GM10266 (cell line): ENCODE measurements around the gene SERPINA9.
"Not testable (repeated sequence)": the region's sequence is repeated elsewhere in the genome, so short reads cannot be mapped to it uniquely, and the experiment has no call there.

Source experiments
- DNase-seq: peaks from one replicate; pipeline ENCODE4 v3.0.0; 2012; ENCODE audit errors: extremely low spot score
- TF ChIP-seq, protein P1 (sequence below): IDR thresholded peaks from 2 replicates; pipeline ENCODE4 v1.5.1; 2012; ENCODE audit warnings: mild to moderate bottlenecking, low read depth; ENCODE audit not compliant: control insufficient read depth, insufficient read depth; ENCODE audit errors: missing control alignments

The SERPINA9 gene

DNA sequence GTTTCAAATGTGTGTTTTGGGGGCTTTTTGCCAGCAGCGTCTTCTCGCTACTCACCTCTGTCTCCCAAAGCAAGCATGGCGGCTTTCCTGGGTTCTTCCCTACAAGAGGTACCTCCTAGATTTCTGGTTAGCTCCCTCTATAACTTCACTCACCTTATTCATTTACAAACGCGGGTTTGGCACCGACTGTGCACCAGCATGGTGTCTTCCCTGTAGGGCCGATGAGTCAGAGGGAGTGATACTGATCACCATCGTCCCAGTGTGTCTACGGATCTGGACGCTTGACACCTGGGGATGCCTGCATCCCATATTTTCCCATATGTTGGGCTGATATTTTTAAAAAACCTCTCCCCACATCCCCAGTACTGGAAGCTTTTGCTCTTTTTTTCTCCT, 41.2 kb upstream of the SERPINA9 start:
- DNase-seq: no peak
- TF ChIP-seq, protein P1, sequence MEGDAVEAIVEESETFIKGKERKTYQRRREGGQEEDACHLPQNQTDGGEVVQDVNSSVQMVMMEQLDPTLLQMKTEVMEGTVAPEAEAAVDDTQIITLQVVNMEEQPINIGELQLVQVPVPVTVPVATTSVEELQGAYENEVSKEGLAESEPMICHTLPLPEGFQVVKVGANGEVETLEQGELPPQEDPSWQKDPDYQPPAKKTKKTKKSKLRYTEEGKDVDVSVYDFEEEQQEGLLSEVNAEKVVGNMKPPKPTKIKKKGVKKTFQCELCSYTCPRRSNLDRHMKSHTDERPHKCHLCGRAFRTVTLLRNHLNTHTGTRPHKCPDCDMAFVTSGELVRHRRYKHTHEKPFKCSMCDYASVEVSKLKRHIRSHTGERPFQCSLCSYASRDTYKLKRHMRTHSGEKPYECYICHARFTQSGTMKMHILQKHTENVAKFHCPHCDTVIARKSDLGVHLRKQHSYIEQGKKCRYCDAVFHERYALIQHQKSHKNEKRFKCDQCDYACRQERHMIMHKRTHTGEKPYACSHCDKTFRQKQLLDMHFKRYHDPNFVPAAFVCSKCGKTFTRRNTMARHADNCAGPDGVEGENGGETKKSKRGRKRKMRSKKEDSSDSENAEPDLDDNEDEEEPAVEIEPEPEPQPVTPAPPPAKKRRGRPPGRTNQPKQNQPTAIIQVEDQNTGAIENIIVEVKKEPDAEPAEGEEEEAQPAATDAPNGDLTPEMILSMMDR: no peak

DNA sequence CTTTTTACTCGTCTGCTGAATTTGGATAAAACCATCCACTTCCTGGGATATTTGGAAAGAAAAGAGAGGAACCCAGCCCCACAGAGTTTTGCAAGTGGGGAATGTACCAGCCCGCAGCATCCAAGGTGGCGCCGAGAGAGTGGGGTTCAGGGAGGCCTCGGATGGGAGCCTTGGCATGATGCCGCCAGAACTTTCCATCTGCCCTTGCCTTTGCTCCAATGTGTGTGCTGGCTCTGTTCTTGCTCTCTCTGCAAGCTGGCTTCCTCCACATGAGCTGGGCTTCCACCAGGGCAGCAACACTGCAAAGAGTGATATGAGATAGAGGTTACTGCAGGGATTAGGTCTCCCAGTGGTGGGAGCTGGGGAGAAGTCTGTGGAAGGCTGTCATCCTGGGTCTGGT, 39.9 kb upstream of the SERPINA9 start:
- TF ChIP-seq, protein P1: no peak
- no peak for DNase-seq

DNA sequence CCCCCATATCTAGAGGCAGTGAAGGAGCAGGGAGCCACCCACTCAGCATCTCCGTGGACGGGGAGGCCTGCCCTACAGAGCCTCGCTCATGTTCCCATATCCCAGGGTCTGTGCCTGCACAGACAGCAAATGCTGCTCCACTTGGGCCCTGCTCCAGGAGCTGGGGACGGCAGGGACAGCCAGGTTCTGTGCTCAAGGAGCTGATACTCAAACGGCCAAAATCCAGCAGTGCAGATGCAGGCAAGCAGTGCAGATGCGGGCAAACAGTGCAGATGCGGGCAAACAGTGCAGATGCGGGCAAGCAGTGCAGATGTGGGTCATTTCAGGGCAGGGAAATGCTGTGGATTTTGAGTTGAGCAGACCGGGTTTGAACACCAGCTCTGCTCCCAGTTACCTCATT, 39.4 kb upstream of the SERPINA9 start:
- DNase-seq: no peak
- TF ChIP-seq, protein P1: no peak

DNA sequence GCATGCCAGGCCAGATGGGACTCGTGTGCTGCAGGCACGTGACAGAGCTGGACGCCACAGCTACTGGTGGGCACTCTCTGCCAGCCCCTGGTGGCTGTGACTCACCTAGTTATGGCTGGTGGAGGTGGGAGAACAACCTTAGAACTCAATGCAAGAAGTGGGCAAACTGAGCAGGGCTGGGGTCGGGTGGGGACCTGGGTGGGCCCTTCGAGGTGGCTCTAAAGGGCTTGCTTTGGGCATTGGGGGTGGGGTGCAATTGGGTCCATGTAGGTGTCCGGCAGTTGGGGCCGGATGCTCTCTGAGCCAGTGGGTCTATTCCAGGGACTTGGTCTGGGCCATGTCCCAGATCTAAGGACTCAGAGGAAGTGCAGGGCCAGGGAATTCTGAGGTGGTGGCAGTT, 38.4 kb upstream of the SERPINA9 start:
- TF ChIP-seq, protein P1: no peak
- no peak for DNase-seq

DNA sequence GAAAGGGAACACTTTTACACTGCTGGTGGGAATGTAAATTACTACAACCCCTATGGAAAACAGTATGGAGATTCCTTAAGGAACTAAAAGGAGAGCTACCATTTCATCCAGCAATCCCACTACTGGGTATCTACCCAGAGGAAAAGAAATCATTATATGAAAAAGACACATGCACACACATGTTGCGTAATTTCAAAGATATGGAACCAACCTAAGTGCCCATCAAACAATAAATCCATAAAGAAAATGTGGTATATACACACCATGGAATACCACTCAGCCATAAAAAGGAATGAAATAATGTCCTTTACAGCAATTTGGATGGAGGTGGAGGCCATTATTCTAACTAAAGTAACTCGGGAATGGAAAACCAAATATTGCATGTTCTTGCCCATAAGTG, 34.5 kb upstream of the SERPINA9 start:
- DNase-seq: not testable (repeated sequence)

DNA sequence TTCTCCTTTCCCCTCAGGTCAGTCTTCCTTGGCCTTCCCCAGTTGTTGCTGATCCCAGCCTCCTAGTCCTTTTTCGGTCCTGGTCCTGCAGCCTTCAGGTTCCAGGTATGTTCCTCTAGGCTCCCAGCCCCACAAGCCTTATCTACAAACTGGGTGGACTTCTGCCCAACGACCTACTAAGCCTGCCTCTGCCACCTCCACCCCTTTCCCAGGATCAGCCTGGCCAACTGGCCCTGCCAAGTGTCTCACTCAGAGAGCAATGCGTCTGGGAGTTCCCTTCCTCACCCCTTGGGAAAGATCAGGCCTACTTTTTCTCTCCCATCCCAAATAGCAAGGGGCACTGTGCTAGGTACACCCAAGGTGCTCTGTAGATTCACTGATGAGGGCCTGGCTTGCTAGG, 33.4 kb upstream of the SERPINA9 start, which contains the start of gene SERPINA12:
Gene SERPINA12 (minus strand): TSS at position 114 of the 400 bp plus-strand sequence. CDS start 11,072 bp downstream, outside the sequence.
- DNase-seq: no peak
- TF ChIP-seq, protein P1: no peak

DNA sequence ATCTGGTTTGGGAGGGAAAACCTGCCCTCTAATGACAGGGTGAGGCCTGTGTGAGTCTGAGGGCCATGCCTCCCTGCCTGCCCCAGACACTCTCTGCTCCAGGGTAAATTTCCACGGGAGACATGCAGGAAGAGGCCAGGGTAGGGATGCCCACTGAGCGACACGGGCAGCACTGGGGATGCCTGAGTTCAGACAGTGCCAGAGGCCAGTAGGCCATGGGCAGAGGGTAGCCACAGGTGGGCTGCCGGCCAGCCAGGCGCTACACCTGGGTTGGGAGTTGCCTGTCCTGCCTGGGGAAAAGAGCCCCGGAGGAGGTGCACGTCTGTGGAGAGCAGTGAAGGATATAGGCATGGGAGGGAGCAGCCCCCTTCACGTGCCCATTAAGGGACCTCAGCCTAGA, 29.6 kb upstream of the SERPINA9 start:
- TF ChIP-seq, protein P1: no peak
- no peak for DNase-seq

DNA sequence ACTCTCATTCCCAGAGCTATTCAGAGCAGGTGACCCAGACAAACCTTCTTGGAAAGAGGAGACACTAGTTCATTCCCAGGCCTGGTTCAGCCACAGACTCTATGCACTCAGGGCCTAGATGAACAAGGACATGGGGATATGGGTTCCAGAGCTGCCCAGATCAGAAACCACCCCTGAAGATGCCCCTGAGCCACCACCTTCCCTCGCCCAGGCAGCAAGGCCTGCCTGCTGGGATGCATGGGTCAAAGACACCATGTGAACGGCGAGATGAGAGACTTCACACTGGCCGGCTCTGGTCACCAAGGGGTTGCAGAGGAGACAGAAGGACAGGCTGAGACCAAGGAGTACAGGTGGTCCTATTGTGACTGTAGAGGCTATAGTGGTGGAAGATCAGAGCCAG, 29.2 kb upstream of the SERPINA9 start:
- no peak for DNase-seq
- TF ChIP-seq, protein P1: no peak
